Fibroblast of skin of left quadriceps (primary cell): ENCODE data around the gene OR8G5.
"Not testable (repeated sequence)": the region's sequence is repeated elsewhere in the genome, so short reads cannot be mapped to it uniquely, and the experiment has no call there.

Experiments
- DNase-seq, 2 experiments: peaks; one replicate each; pipeline ENCODE4 v3.0.0-alpha.2; 2013; ENCODE audit warnings: low read depth in 2 of 2

OR8G5 gene, protein sequence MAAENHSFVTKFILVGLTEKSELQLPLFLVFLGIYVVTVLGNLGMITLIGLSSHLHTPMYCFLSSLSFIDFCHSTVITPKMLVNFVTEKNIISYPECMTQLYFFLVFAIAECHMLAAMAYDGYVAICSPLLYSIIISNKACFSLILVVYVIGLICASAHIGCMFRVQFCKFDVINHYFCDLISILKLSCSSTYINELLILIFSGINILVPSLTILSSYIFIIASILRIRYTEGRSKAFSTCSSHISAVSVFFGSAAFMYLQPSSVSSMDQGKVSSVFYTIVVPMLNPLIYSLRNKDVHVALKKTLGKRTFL

DNA sequence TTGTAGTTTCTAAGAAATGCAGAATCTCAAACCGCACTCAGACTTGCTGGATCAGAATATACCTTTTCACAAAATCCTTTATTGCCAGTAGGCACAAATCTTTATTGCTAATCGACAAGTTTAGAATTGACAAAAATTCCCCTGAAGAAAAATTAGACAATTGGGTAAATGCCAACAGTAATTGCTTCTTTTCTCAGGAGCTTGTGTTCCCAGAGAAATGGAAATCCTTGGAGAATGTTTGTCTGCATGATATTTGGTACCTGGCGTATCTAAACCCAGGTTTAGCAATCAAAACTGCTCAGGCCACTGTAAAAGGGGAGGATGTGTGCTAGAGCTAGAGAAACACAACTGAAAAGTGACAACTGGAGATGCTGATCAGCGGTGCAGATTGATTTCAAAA, at the start of gene OR8G5:
Gene OR8G5, plus strand, starts transcription at position 301 of the 400 bp plus-strand sequence. CDS start 8,556 bp downstream, outside the sequence.
- no peak for DNase-seq

DNA sequence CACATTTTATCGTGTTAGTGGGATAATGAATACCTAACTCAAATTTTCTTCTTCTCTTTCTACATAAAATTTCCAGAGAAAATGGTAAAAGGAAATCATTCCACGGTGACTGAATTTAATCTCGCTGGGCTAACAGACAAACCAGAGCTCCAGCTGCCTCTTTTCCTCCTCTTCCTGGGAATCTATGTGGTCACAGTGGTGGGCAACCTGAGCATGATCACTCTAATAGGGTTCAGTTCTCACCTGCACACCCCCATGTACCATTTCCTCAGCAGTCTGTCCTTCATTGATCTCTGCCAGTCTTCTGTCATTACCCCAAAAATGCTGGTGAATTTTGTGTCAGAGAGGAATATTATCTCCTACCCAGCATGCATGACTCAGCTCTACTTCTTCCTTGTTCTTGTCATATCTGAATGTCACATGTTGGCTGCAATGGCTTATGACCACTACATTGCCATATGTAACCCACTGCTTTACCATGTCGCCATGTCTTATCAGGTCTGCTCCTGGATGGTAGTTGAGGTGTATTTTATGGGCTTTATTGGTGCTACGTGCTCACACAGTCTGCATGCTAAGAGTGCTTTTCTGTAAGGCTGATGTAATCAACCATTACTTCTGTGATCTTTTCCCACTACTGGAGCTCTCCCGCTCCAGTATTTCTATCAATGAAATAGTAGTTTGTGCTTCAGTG, 48.9 kb upstream of the OR8G5 start:
- no peak for DNase-seq

DNA sequence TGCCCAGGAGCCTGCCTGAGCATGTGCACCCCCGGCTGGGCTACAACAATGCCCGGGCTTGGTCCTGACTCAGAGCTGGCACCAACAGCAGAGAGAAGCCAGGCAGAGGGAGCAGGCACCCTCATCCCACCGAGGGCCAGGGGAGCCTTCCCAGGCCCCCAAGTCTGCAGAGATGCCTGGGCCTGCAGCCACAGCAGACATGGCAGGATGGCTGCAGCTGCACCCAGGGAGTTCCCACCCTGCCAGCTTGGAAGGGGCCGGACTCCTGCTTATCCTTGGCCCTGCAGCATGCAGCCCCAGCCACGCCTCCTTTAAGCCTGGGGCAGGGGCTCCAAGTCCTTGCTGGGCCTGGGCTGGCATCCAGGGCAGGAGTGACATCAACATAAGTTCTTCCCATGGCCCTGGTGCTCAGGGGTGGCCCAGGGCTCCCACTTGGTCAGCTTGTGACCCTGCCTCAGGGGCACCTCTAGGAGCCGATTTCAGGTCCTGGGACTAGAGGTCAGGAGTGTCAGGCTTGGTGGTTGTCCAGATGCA, 46.3 kb upstream of the OR8G5 start:
- DNase-seq: no peak

DNA sequence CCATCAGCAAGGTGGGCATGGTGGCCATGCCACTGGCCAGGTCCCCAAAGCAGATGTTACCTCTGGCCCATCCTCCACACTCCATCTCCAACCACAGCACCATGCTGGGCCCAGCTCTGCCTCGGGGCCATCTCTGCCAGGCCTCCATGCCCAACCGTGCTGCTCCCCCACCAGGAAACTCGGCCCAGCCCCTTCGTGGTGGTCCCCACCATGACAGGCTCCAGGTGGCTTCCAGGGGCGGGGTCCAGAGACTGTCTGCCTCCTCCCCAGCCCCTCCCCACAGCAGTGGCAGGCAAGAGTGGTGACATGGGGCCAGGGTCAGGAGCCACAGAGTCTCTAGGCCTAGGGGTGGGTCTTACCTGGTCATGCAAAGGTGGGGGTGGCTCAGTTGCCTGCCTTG, 45.8 kb upstream of the OR8G5 start:
- DNase-seq: no peak

DNA sequence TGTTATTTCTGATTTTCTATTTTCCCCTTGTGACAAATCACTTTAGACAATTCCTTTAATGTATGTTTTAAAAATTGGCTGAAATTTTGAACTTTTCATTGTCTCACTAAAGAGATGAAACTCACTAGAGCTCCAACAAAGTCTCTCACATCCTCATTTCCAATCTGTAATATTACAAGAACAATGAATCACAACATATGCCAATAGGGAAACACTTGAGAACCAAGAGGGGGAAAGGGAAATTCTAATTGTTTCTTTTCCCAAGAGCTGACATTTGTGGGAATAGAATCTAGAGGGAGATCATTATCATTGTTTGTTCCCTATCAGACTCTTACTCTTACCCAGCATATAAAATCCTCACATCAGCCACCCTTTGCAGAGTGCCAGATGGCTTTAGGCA, 44.9 kb upstream of the OR8G5 start:
- DNase-seq: no peak

DNA sequence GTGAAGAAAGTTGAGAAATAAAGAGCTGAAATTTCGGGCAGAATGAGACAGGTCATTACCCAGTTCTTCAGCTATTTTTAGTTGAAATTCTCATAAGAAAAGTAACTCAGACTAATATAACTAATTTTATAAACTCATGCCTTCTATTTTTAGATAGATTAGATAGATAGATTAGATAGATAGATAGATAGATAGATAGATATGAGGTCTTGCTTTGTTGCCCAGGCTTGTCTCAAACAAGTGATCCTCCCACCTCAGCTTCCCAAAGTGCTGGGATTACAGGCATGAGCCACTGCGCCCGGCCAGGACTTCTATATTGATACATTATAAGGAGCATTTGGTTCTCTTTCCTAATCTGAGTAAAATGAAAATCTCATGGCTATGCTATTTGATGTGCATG, 42.1 kb upstream of the OR8G5 start:
- DNase-seq: no peak

DNA sequence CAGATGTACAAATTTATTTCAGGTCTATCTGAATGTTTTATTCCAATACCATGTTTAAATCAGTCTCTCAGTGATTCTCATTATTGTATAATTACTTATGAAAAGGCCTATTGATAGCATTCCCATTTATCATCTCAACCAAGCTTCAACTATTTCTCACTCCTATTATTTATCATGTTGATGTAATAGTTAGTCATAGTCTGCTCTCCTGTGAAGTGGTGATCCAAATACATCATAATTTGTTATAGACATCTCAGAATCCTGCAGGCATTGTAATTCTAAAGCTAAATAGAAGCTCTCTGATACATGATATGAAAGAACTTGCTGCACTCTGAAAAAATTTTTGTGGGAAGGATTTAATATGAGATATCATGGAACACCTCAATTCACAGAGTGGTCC, 37.0 kb upstream of the OR8G5 start:
- no peak for DNase-seq

DNA sequence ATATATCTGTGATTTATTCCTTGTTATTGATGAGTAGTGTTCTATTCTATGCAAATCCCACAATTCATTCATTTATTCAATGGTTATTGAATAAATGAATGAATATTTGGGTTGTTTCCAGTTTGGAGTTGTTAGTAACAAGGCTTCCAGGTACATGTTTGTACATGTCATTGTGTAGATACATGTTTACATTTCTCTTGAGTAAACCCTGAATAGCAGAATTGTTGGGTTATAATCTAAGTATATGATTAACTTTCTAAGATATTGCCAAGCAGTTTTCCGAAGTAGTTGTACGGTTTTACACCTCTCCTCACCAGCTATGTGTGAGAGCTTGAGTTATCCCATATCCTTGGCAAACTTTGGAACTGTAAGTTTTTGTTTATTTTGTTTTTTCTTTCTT, 33.8 kb upstream of the OR8G5 start:
- no peak for DNase-seq

DNA sequence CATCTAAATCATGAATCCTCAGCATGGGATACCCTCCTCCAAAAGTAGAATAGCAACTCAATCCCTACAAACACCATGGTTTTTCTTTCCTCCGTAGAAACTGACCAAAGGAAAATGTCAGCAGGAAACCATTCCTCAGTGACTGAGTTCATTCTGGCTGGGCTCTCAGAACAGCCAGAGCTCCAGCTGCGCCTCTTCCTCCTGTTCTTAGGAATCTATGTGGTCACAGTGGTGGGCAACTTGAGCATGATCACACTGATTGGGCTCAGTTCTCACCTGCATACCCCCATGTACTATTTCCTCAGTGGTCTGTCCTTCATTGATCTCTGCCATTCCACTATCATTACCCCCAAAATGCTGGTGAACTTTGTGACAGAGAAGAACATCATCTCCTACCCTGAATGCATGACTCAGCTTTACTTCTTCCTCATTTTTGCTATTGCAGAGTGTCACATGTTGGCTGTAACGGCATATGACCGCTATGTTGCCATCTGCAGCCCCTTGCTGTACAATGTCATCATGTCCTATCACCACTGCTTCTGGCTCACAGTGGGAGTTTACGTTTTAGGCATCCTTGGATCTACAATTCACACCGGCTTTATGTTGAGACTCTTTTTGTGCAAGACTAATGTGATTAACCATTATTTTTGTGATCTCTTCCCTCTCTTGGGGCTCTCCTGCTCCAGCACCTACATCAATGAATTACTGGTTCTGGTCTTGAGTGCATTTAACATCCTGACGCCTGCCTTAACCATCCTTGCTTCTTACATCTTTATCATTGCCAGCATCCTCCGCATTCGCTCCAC, 31.4 kb upstream of the OR8G5 start:
- DNase-seq: not testable (repeated sequence)

DNA sequence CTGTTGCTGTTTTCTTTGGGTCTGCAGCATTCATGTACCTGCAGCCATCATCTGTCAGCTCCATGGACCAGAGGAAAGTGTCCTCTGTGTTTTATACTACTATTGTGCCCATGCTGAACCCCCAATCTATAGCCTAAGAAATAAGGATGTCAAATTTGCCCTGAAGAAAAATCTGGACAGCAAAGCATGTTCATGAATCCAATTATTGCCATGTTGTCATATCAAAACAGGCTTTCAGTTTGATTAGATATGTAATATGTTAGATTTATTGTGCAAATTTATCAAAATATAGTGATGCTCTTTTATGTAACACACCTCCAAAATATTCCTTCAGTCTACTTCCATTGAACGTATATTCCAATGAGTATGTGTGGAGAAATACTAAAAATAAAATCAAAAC, 30.7 kb upstream of the OR8G5 start:
- no peak for DNase-seq

DNA sequence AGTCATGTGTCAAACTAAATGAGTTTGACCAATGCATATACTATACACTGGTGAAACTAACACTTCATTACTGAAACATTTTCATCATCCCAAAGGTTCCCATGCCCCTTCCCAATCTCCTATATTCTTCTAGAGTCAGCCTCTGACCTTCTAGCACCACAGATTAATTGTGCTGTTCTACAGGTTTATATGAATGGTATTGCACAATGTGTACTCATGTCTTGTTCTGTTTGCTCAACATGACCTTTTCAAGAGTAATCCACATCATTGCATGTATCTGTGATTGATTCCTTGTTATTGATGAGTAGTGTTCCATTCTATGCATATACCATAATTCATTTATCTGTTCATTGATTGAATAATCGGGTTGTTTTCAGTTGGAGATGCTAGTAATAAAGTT, 22.8 kb upstream of the OR8G5 start:
- DNase-seq: no peak

DNA sequence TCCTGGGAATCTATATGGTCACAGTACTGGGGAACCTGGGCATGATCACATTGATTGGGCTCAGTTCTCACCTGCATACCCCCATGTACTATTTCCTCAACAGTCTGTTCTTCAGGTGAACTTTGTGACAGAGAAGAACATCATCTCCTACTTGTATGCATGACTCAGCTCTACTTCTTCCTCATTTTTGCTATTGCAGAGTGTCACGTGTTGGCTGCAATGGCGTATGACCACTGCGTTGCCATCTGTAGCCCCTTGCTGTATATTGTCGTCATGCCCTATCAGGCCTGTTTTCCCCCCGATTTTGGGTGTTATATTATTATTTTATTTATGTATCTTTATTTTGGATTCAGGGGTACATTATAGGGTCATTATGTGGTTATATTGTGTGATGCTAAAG, 17.7 kb upstream of the OR8G5 start:
- DNase-seq: no peak

DNA sequence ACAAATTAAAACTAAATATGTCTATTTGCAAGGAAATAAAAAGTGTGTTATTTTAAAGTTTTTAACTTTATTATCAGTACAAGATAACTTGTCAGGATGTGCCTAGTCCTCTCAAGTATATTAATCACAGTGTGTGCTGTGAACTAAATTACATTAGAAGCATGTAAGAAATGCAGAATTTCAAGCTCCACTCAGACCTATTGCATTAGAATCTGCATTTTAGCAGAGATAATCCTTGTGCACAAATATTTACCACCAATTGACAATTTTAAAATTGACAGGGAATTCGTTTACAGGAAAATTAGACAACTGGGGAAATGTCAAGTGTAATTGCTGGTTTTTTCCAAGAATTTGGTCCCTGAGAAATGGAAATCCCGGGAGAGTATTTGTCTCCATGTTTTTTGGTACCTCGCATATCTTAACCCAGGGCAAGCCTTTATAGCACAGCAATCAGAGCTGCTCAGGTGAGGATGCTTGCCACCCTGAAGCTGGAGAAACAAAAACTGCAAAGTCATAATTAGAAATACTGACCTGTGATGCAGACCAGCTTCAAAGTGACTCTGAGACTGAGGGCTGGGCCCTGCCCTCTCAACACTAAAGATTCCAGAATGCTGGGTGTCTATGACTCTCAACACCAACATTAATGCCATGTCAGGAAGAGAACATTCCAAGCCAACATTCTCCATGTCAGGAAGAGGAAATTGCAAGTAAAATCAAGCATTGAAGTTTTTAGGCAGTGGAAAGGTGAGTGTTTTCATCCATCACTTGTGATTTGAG, 15.4 kb upstream of the OR8G5 start, which contains the start of gene OR8G1:
Gene OR8G1, plus strand, starts transcription at position 475 of the 777 bp plus-strand sequence. CDS start 8,581 bp downstream, outside the sequence.
- no peak for DNase-seq

DNA sequence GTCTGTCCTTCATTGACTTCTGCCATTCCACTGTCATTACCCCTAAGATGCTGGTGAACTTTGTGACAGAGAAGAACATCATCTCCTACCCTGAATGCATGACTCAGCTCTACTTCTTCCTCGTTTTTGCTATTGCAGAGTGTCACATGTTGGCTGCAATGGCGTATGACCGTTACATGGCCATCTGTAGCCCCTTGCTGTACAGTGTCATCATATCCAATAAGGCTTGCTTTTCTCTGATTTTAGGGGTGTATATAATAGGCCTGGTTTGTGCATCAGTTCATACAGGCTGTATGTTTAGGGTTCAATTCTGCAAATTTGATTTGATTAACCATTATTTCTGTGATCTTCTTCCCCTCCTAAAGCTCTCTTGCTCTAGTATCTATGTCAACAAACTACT, 6.3 kb upstream of the OR8G5 start:
- DNase-seq: not testable (repeated sequence)

DNA sequence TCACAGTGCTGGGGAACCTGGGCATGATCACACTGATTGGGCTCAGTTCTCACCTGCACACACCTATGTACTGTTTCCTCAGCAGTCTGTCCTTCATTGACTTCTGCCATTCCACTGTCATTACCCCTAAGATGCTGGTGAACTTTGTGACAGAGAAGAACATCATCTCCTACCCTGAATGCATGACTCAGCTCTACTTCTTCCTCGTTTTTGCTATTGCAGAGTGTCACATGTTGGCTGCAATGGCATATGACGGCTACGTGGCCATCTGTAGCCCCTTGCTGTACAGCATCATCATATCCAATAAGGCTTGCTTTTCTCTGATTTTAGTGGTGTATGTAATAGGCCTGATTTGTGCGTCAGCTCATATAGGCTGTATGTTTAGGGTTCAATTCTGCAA, 8.9 kb downstream of the OR8G5 start:
- not testable (repeated sequence) for DNase-seq

DNA sequence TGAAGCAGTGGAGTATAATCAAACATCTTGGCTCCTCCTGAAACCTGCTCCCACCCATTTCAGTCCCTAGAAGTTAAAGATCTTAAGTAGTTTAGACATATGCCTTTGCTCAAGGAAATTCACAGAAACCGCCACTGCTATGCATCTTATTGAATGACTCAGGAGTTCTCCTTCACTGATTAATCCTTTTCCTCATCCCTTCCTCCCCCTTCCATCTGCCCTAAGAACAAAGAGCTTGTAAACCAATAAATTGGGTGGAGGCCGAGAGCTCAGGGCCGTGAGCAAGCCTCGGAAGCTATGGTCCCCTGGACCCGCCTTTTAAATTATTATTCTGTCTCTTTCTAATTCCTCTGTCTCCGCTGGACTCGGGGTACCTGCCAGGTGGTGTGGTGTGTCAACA, 14.7 kb downstream of the OR8G5 start:
- not testable (repeated sequence) for DNase-seq

DNA sequence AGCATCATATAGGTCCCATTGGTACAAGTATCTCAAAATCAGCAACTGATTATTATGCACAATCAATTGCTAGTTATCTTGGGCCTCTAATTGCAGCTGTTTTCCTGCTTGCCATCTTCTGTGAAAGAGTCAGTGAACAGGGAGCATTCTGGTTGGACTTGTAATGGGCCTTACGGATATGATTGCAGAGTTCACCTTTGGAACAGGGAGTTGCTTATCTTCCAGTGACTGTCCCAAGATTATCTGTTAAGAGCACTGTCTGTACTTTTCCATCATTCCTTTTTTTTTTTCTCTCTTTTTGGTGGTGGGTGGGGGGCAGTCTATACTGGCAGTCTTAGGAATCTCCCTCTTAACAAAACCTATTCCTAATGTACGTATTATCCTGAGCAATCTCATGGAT, 17.8 kb downstream of the OR8G5 start:
- no peak for DNase-seq

DNA sequence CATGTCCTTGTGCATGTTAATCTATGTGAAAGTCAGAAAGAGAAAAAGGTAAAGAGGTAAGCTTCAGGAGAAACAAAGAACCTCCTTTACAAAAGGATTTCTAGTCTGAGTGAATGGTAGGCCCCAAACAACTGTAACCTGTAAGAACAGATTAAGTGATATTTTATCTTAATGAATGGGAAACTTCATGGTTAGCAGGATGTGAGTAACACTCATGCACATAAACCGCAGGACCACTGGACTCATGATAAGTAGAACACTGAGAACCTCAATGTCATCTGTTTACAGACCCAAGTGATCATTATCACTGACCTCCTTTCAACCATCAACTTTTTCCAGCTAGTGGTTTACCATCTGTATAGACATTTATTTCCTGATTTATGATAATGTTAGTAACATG, 19.9 kb downstream of the OR8G5 start:
- DNase-seq: peak; percentile 4

DNA sequence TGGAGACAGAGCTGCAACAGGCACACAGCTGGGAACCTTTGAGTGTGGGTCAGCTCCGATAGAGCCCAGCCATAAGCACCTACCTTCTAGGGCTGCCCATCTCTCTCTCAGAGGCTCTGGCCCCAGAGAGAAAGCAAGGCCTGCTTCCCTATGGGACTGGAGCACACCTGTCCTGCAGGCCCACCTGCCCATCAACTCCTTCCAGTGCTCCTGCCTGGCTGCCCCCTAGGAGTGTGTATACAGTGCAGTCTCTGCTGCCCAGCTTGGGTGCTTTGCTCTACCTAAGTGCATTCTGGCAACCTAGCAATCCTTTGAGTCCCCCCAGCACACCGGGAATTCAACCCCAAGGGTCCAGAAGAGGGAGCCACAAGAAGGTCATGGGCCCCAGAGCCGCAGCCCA, 21.0 kb downstream of the OR8G5 start:
- no peak for DNase-seq

DNA sequence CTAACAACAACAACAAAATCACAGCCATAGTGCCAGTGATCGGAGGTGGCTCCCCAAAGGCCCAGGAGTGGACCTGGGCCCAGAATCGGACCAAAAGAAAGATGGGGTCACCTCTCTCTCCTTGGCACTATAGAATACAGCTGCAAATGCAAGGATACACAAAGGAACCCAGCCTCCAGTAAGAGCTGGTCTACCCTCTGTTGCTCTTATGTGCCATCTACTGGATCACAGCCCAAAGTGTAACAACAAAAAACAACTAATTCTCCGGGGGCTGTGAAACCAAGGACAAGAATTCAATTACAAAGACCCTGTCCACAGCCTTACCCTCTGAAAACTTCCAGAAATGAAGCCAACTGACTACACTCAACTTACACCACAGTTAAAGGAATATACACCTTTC, 21.6 kb downstream of the OR8G5 start:
- no peak for DNase-seq

DNA sequence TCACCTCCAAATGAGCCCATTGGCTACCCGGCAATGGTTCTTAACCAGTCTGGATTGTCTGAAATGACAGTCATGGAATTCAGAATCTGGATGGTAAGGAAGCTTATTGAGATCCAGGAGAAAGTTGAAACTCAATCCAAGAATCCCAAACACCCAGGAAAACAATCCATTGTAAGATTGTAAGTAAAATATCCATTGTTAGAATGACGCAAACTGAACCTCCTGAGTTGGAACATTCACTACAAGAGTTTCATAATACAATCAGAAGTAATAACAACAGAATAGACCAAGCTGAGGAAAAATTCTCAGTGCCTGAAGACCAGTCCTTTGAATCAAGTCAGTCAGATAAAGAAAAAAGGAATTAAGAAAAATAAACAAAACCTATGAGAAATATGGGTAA, 22.1 kb downstream of the OR8G5 start:
- DNase-seq: no peak
